H1 (cell line): ENCODE results near the gene FAHD1. TPM values are rescaled to one million over a fixed set of nuclear protein-coding genes. Genes with fewer than 3 reads are reported as not detected.

Experiments used
- CTCF ChIA-PET: fragments of 300-600 bp; sonication (Branson Sonifier 250); formaldehyde crosslinking; loops from one replicate; lab custom pipeline; 2021; ENCODE audit not compliant: partially characterized antibody; lab: Charles Lee
- POLR2A ChIA-PET: fragments of 300-600 bp; sonication (Branson Sonifier 250); formaldehyde crosslinking; loops from one replicate; lab custom pipeline; 2021; ENCODE audit warnings: inconsistent platforms; ENCODE audit not compliant: partially characterized antibody; lab: Charles Lee
- DNase-seq, 2 experiments: peaks; one replicate each; pipeline versions ENCODE4 v3.0.0 to v3.0.0-alpha.2; 2010 to 2022; ENCODE audit warnings: low spot score in 2 of 2, low read depth in 1 of 2, mixed read lengths in 1 of 2
- FAIRE-seq: peaks from 2 replicates; lab custom pipeline; 2011; peaks lifted over from hg19 to GRCh38; lab: Jason Lieb, UNC
- H2AFZ ChIP-seq: 2 replicates; pipeline ENCODE4 v1.8.1; 2012; ENCODE audit warnings: low read length, inconsistent platforms
- H2AK5ac ChIP-seq: 2 replicates; pipeline ENCODE4 v1.6.1; 2013; ENCODE audit warnings: low read depth, low read length
- H2BK120ac ChIP-seq: replicated peaks from 2 replicates; pipeline ENCODE3; 2013; ENCODE audit warnings: low read depth, low read length, inconsistent platforms
- H2BK12ac ChIP-seq: 2 replicates; pipeline ENCODE4 v1.6.1; 2013; ENCODE audit warnings: low read depth, low read length
- H2BK15ac ChIP-seq: 2 replicates; pipeline ENCODE4 v1.6.1; 2013; ENCODE audit warnings: low read length
- H2BK20ac ChIP-seq: 2 replicates; pipeline ENCODE4 v1.6.1; 2013; ENCODE audit warnings: low read length
- H2BK5ac ChIP-seq: 2 replicates; pipeline ENCODE4 v1.6.1; 2013; ENCODE audit warnings: low read depth, low read length
- H3K14ac ChIP-seq: 2 replicates; pipeline ENCODE4 v1.6.1; 2013; ENCODE audit warnings: inconsistent platforms; ENCODE audit not compliant: insufficient read length
- H3K18ac ChIP-seq: 2 replicates; pipeline ENCODE4 v1.6.1; 2013; ENCODE audit warnings: low read length; ENCODE audit errors: extremely low read depth
- H3K23ac ChIP-seq: 2 replicates; pipeline ENCODE4 v1.6.1; 2013; ENCODE audit warnings: inconsistent platforms; ENCODE audit not compliant: insufficient read length
- H3K23me2 ChIP-seq: 2 replicates; pipeline ENCODE4 v1.6.1; 2013; ENCODE audit warnings: low read depth, low read length
- H3K27ac ChIP-seq: 2 replicates; pipeline ENCODE4 v1.6.1; 2011; ENCODE audit warnings: low read depth, low read length, inconsistent platforms
- H3K27me3 ChIP-seq, 4 experiments: replicated peaks in 1 of 4; 1 replicate in 1 of 4; 2 replicates in 3 of 4; pipeline versions ENCODE4 v1.6.1 to v1.8.1; 2011 to 2013; ENCODE audit warnings: low read length in 3 of 4, mild to moderate bottlenecking in 3 of 4, inconsistent platforms in 2 of 4, mixed read lengths in 2 of 4, moderate library complexity in 1 of 4; ENCODE audit not compliant: control insufficient read depth in 3 of 4, insufficient read depth in 3 of 4; ENCODE audit errors: extremely low read depth in 1 of 4
- H3K36me3 ChIP-seq, 4 experiments: 2 replicates each; pipeline versions ENCODE4 v1.6.1 to v1.8.1; 2011 to 2013; ENCODE audit warnings: mild to moderate bottlenecking in 4 of 4, low read length in 3 of 4, moderate library complexity in 2 of 4, control low read depth in 1 of 4, inconsistent platforms in 1 of 4; ENCODE audit not compliant: insufficient read depth in 4 of 4, control insufficient read depth in 2 of 4
- H3K4ac ChIP-seq: replicated peaks from 2 replicates; pipeline ENCODE3; 2013; ENCODE audit warnings: low read length, low read depth, mixed read lengths, inconsistent platforms; ENCODE audit not compliant: insufficient read length
- H3K4me1 ChIP-seq, 4 experiments: replicated peaks in 1 of 4; 1 replicate in 1 of 4; 2 replicates in 3 of 4; pipeline versions ENCODE4 v1.6.1 to v1.8.1; 2011 to 2013; ENCODE audit warnings: low read length in 3 of 4, inconsistent platforms in 2 of 4, mixed read lengths in 1 of 4; ENCODE audit not compliant: insufficient read depth in 4 of 4, control insufficient read depth in 3 of 4
- H3K4me2 ChIP-seq, 2 experiments: 2 replicates each; pipeline versions ENCODE4 v1.6.1 to v1.8.1; 2011 to 2013; ENCODE audit warnings: low read depth in 2 of 2, low read length in 2 of 2, control low read depth in 1 of 2, inconsistent platforms in 1 of 2, mild to moderate bottlenecking in 1 of 2; ENCODE audit not compliant: insufficient read depth in 1 of 2
- H3K4me3 ChIP-seq, 4 experiments: fragments of 200-600, 300-600 bp in 1 of 4; sonication (generic), shearing (Covaris generic), sonication (Bioruptor Twin) in 1 of 4; 2 replicates each; pipeline versions ENCODE4 v1.5.1 to v1.8.1; 2011 to 2016; ENCODE audit warnings: low read length in 4 of 4, low read depth in 3 of 4, control low read depth in 2 of 4, inconsistent platforms in 2 of 4, mild to moderate bottlenecking in 2 of 4, mixed read lengths in 1 of 4, moderate library complexity in 1 of 4; ENCODE audit not compliant: insufficient read depth in 2 of 4; ENCODE audit errors: extremely low read depth in 1 of 4
- H3K56ac ChIP-seq: replicated peaks from 2 replicates; pipeline ENCODE3; 2013; ENCODE audit warnings: low read depth, mild to moderate bottlenecking, mixed read lengths, low read length, inconsistent platforms; ENCODE audit not compliant: insufficient read length
- H3K79me1 ChIP-seq: 2 replicates; pipeline ENCODE4 v1.6.1; 2013; ENCODE audit warnings: low read depth, low read length, control low read depth
- H3K79me2 ChIP-seq, 2 experiments: 2 replicates each; pipeline versions ENCODE4 v1.6.1 to v1.8.1; 2012 to 2013; ENCODE audit warnings: low read length in 2 of 2, mild to moderate bottlenecking in 2 of 2, inconsistent platforms in 1 of 2; ENCODE audit not compliant: insufficient read depth in 2 of 2, control insufficient read depth in 1 of 2
- H3K9ac ChIP-seq, 4 experiments: replicated peaks in 1 of 4; 1 replicate in 1 of 4; 2 replicates in 3 of 4; pipeline versions ENCODE4 v1.6.1 to v1.8.1; 2011 to 2013; ENCODE audit warnings: low read depth in 3 of 4, low read length in 3 of 4, control low read depth in 2 of 4, mild to moderate bottlenecking in 2 of 4, moderate library complexity in 2 of 4, inconsistent platforms in 1 of 4; ENCODE audit errors: extremely low read depth in 1 of 4
- H3K9me3 ChIP-seq, 2 experiments: 2 replicates each; pipeline versions ENCODE4 v1.6.1 to v1.8.1; 2012 to 2013; ENCODE audit warnings: mild to moderate bottlenecking in 2 of 2, moderate library complexity in 2 of 2, control low read depth in 1 of 2, inconsistent platforms in 1 of 2, low read depth in 1 of 2, low read length in 1 of 2, mixed read lengths in 1 of 2; ENCODE audit not compliant: insufficient read depth in 2 of 2
- H4K20me1 ChIP-seq, 2 experiments: replicated peaks in 1 of 2; 2 replicates each; pipeline versions ENCODE3 to v1.8.1; 2011 to 2013; ENCODE audit warnings: inconsistent platforms in 2 of 2, low read length in 2 of 2, mild to moderate bottlenecking in 1 of 2; ENCODE audit not compliant: insufficient read depth in 2 of 2, control insufficient read depth in 1 of 2
- H4K5ac ChIP-seq: 2 replicates; pipeline ENCODE4 v1.6.1; 2013; ENCODE audit warnings: low read length, low read depth, mixed read lengths, inconsistent platforms; ENCODE audit not compliant: insufficient read length
- H4K8ac ChIP-seq: 2 replicates; pipeline ENCODE4 v1.8.0; 2013; ENCODE audit warnings: mild to moderate bottlenecking, moderate library complexity, low read length, inconsistent platforms; ENCODE audit not compliant: insufficient read depth; ENCODE audit errors: extremely low read depth
- H4K91ac ChIP-seq: replicated peaks from 2 replicates; pipeline ENCODE3; 2013; ENCODE audit warnings: low read length, mixed read lengths, inconsistent platforms; ENCODE audit not compliant: insufficient read length
- BCL11A ChIP-seq, 2 experiments: IDR thresholded peaks; one replicate each; pipeline ENCODE4 v1.6.1; 2011; ENCODE audit warnings: low read depth in 2 of 2, low read length in 2 of 2, mild to moderate bottlenecking in 2 of 2
- CTBP2 ChIP-seq: IDR thresholded peaks from 2 replicates; pipeline ENCODE4 v1.7.0; 2011; ENCODE audit warnings: borderline replicate concordance, mild to moderate bottlenecking, moderate library complexity, mixed read lengths, low read length; ENCODE audit not compliant: insufficient read depth, insufficient read length
- KDM5A ChIP-seq: fragments of 200-600 bp; IDR thresholded peaks from 2 replicates; pipeline ENCODE4 v1.7.1; 2012; ENCODE audit warnings: mild to moderate bottlenecking, low read length, inconsistent platforms, mixed read lengths
- SIN3A ChIP-seq, 2 experiments: IDR thresholded peaks in 1 of 2; conservative IDR thresholded peaks in 1 of 2; 2 replicates each; pipeline ENCODE4 v1.6.1; 2011 to 2012; ENCODE audit warnings: low read length in 2 of 2, improper control_type of control experiment in 1 of 2, low read depth in 1 of 2, mild to moderate bottlenecking in 1 of 2
- SP1 ChIP-seq: IDR thresholded peaks from 2 replicates; pipeline ENCODE4 v1.6.1; 2011; ENCODE audit warnings: low read depth, low read length
- ZNF274 ChIP-seq: IDR thresholded peaks from 2 replicates; pipeline ENCODE4 v1.7.0; 2012; ENCODE audit warnings: low read length, borderline replicate concordance; ENCODE audit errors: extremely low read depth
- WGBS, 2 experiments: shearing (Covaris generic) in 1 of 2; methylation state at CpG; one replicate each; pipeline versions ENCODE4 v1.1.6 to v1.1.7; 2013 to 2015; ENCODE audit warnings: low lambda C conversion rate in 2 of 2, mixed read lengths in 2 of 2, inconsistent platforms in 1 of 2, low coverage in 1 of 2, missing lambda C conversion rate in 1 of 2; ENCODE audit not compliant: insufficient replicate concordance in 2 of 2, insufficient coverage in 1 of 2, insufficient read length in 1 of 2; ENCODE audit errors: extremely low coverage in 1 of 2, missing lambda C conversion rate in 1 of 2; 5-methylcytosine and 5-hydroxymethylcytosine counted together
- polyA plus RNA-seq, 7 experiments: library from polyadenylated mRNA; depleted of rRNA in 3 of 7; stranded (reverse) in 5 of 7; unstranded in 2 of 7; fragments of >200 nt in 5 of 7; fragments of 200-250 nt in 2 of 7; gene quantifications; 1 replicate in 5 of 7; 2 replicates in 1 of 7; 4 replicates in 1 of 7; pipeline versions ENCODE4 v1.2.1 to v1.2.3, GENCODE V29; 2011 to 2013; ENCODE audit warnings: missing spikeins in 2 of 7, mixed read lengths in 2 of 7
- total RNA-seq: library from RNA; stranded (reverse); fragmentation: NEBNext Ultra II Directional; extraction: Animal tissue kit (Norgen Biotek cat#: 25700); gene quantifications from 2 replicates; pipeline ENCODE4 v1.2.1, GENCODE V29; 2021
- TF ChIP-seq, protein P1 (sequence below): IDR thresholded peaks from 2 replicates; pipeline ENCODE4 v1.6.1; 2012; ENCODE audit warnings: inconsistent platforms
- TF ChIP-seq, protein P2 (sequence below): IDR thresholded peaks from 2 replicates; pipeline ENCODE4 v1.6.1; 2011; ENCODE audit warnings: low read depth, mild to moderate bottlenecking, low read length; ENCODE audit not compliant: insufficient read depth

The FAHD1 gene
- total and polyA plus RNA-seq, 2 of the 8 experiments (the other 6 are each of a cell fraction or from before 2014, with no cell fraction given) = 20.4 to 31.9 TPM

DNA sequence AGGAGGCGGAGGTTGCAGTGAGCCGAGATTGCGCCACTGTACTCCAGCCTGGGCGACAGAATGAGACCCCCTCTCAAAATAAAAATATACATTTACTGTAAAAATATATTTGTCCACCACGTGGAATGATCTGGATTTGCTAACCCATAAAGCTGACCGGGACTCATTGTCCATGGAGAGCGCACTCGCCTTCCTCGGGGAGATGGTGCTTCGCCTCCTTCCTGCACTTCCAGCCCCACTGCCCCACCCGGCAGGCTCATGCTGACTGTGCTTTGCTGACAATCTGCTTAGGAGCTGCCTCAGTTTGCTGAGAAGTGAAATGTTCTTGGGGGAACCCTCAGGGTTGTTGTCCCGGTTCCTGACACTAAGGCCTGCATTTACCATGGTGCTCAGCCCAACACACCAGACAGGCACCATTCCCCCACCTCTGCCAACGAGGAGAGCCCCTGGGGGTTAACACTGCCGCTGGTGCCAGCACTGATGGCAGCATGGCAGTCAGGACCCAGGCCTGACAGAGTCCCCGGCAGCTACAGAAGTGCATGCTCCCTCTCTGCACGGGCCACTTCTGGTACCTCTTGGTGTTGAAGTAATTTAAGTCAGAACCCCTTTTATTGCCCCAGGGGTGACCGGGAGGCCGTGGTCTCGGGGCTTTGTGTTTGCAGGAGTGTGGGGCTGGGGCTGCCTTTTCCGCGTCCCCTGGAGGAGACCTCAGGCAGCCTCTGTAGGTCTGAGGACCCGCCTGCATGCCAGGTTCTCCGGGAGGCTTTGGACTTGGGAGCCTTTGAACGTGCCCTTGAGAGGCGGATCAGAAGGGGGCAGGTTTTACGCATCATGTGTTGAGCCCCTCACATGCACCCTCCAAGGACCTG lies 41.8 kb upstream of the FAHD1 start:
- Histone ChIP-seq H3K4ac (no peak overlapping the region), H3K27ac (no peak overlapping the region), H3K9ac (no peak overlapping the region), H3K4me3 (no peak overlapping the region), H3K36me3 (peaks cover 0 to 29% (median 3%) of the 10 kb centered on the region in 4 experiments; a peak in 4 of 8 replicates), H2AFZ (no peak overlapping the region), H3K56ac (no peak overlapping the region), H2BK15ac (no peak overlapping the region), H2BK20ac (no peak overlapping the region), H4K20me1 (peaks cover 20 to 25% of the 10 kb centered on the region in 2 experiments), H3K23ac (no peak overlapping the region), H2BK120ac (no peak overlapping the region), H2BK5ac (no peak overlapping the region), H3K79me1 (peaks cover 16% of the 10 kb centered on the region; the same call in 1 of the 2 replicates), H3K4me1 (peaks cover 0 to 7% (median 4%) of the 10 kb centered on the region in 4 experiments; a peak in 5 of 7 replicates), H4K8ac (no peak overlapping the region), H4K91ac (no peak overlapping the region), H3K4me2 (no peak overlapping the region), H3K14ac (no peak overlapping the region), H3K9me3 (no peaks in the 10 kb centered on the region), H3K23me2 (peaks cover 3% of the 10 kb centered on the region; the same call in 1 of the 2 replicates), H3K79me2 (peaks cover 0 to 35% of the 10 kb centered on the region in 2 experiments; a peak in 3 of 4 replicates), H3K27me3 (no peaks in the 10 kb centered on the region), H4K5ac (no peak overlapping the region), H3K18ac (no peak overlapping the region), H2AK5ac (no peak overlapping the region), H2BK12ac (no peak overlapping the region)
- 92% methylated on average over 26 of the region's 26 CpGs; no CpG with 5 or more reads in 1 of the 2 experiments for WGBS, 2 experiments
- ChIA-PET POLR2A (interaction anchor here (0.7 to 12.0 kb wide), 4 partner anchors 8 to 42 kb away, joined by 4 to 246 read pairs (median 8); partner anchors contain the start of genes EME2, FAHD1, HAGH and MRPS34), CTCF (interaction anchor here (0.5 to 1.4 kb wide), 4 partner anchors 11 to 271 kb away, joined by 3 to 4 read pairs (median 3); partner anchors contain the start of gene FAHD1)
- no peak for FAIRE-seq
- no peak for DNase-seq
- TF ChIP-seq ZNF274 = no peak
- TF ChIP-seq SIN3A (conservative IDR thresholded peaks at IDR 0.05 in 1 of 2, IDR thresholded peaks at IDR 0.05 in 1 of 2; ENCODE audit: low read depth in 1 of 2, low read length in 2 of 2) = no peak
- TF ChIP-seq CTBP2 = no peak
- no peak for TF ChIP-seq KDM5A
- TF ChIP-seq SP1 = no peak
- TF ChIP-seq, protein P1, sequence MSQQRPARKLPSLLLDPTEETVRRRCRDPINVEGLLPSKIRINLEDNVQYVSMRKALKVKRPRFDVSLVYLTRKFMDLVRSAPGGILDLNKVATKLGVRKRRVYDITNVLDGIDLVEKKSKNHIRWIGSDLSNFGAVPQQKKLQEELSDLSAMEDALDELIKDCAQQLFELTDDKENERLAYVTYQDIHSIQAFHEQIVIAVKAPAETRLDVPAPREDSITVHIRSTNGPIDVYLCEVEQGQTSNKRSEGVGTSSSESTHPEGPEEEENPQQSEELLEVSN = no peak
- TF ChIP-seq BCL11A (IDR thresholded peaks at IDR 0.05; ENCODE audit: low read depth in 2 of 2, low read length in 2 of 2) = no peak
- TF ChIP-seq, protein P2, sequence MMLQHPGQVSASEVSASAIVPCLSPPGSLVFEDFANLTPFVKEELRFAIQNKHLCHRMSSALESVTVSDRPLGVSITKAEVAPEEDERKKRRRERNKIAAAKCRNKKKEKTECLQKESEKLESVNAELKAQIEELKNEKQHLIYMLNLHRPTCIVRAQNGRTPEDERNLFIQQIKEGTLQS = no peak
